ENCODE measurements around the gene BRSK2.

The BRSK2 gene

DNA sequence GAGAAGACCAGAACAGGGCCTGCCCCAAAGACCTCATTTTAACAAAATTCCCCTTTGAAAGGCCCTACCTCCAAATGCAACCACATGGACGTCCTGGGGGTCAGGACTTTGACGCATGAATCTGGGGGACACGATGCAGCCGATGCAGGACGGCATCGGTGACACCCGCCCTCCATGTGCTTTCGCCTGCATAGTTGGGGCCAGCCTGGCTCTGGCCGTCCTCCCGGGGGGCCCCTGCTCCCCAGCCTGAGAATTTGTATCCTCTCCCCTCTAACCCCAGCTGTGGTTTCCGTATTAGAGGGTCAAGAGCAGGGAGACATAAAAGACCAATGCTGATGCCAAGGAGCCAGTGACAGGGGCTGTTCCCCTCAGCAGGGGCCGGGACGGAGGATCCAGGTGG, 18.4 kb upstream of the BRSK2 start:
- no peak overlapping the region for H3K4me3 ChIP-seq (ENCODE audit: low read depth, low read length, poor library complexity, severe bottlenecking)
- no peaks in the 10 kb centered on the region for H3K79me2 ChIP-seq (ENCODE audit: insufficient read depth, low read length)
- no peaks in the 10 kb centered on the region for H3K9me2 ChIP-seq (ENCODE audit: low read depth, low read length)
- no peak overlapping the region for H2AFZ ChIP-seq (ENCODE audit: low read length)
- H3K36me3 ChIP-seq (ENCODE audit: insufficient read depth, low read length), result no peaks in the 10 kb centered on the region; the same call in 1 of the 2 replicates
- H3K27me3 ChIP-seq (ENCODE audit: insufficient read depth, low read length), result 0 out of 2 replicates have a peak, but pooled peaks cover 4% of the 10 kb centered on the region
- H3K9me3 ChIP-seq (ENCODE audit: low read length), result no peaks in the 10 kb centered on the region
- no peak overlapping the region for H3K9ac ChIP-seq (ENCODE audit: low read length)
- H4K20me1 ChIP-seq (ENCODE audit: insufficient read depth, low read length), result no peaks in the 10 kb centered on the region
- no peak overlapping the region for H3K4me2 ChIP-seq (ENCODE audit: low read length)
- H3K27ac ChIP-seq (ENCODE audit: low read depth, low read length, poor library complexity, severe bottlenecking), result no peak overlapping the region
- TF ChIP-seq, protein P1, sequence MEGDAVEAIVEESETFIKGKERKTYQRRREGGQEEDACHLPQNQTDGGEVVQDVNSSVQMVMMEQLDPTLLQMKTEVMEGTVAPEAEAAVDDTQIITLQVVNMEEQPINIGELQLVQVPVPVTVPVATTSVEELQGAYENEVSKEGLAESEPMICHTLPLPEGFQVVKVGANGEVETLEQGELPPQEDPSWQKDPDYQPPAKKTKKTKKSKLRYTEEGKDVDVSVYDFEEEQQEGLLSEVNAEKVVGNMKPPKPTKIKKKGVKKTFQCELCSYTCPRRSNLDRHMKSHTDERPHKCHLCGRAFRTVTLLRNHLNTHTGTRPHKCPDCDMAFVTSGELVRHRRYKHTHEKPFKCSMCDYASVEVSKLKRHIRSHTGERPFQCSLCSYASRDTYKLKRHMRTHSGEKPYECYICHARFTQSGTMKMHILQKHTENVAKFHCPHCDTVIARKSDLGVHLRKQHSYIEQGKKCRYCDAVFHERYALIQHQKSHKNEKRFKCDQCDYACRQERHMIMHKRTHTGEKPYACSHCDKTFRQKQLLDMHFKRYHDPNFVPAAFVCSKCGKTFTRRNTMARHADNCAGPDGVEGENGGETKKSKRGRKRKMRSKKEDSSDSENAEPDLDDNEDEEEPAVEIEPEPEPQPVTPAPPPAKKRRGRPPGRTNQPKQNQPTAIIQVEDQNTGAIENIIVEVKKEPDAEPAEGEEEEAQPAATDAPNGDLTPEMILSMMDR (IDR thresholded peaks at IDR 0.05; ENCODE audit: low read length), result no peak
- TF ChIP-seq EZH2 (IDR thresholded peaks at IDR 0.05; ENCODE audit: borderline replicate concordance, low read length), result no peak
- no peaks in the 10 kb centered on the region for H3K4me1 ChIP-seq (ENCODE audit: insufficient read depth, low read length, severe bottlenecking)
- no peaks in the 10 kb centered on the region for H3F3A ChIP-seq (ENCODE audit: insufficient read depth, low read length)

DNA sequence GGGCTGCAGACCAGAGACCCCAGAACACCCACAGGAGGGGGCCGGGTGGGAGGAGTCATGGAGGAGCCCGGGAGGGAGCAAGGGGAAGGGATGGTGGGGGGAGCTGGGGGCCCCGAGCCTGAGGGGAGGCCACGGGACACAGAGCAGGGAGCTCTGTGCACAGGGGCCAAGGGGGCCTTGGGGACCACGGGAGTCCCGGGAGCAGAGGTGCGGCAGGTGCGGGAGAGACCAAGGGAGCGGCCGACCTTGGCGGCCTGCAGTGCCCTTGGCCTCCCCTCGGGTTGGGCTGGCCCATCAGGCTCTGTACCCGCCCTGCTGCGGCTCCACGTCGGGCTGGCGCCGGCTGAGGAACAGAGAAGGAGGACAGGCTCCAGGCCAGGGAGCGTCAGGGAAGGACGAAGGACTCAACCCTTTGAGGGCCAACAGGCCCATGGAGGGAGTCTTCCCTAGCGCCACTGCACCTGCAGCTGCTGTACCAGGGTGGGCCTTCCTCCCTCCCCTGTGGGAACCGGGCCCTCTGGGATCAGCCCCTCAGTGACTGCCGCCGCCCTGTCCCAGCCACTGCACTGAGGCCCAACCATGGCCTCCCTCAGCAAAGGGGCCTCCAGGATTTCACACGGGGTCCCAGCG, 17.8 kb upstream of the BRSK2 start:
- H2AFZ ChIP-seq (ENCODE audit: low read length), result no peak overlapping the region
- H3K9me3 ChIP-seq (ENCODE audit: low read length), result no peaks in the 10 kb centered on the region
- H3K27me3 ChIP-seq (ENCODE audit: insufficient read depth, low read length), result 0 out of 2 replicates have a peak, but pooled peaks cover 4% of the 10 kb centered on the region
- no peak overlapping the region for H3K4me3 ChIP-seq (ENCODE audit: low read depth, low read length, poor library complexity, severe bottlenecking)
- no peak overlapping the region for H3K4me2 ChIP-seq (ENCODE audit: low read length)
- no peaks in the 10 kb centered on the region for H3F3A ChIP-seq (ENCODE audit: insufficient read depth, low read length)
- no peaks in the 10 kb centered on the region for H3K9me2 ChIP-seq (ENCODE audit: low read depth, low read length)
- no peaks in the 10 kb centered on the region; the same call in 1 of the 2 replicates for H3K36me3 ChIP-seq (ENCODE audit: insufficient read depth, low read length)
- no peaks in the 10 kb centered on the region for H3K79me2 ChIP-seq (ENCODE audit: insufficient read depth, low read length)
- H3K9ac ChIP-seq (ENCODE audit: low read length), result no peak overlapping the region
- TF ChIP-seq, protein P1 (IDR thresholded peaks at IDR 0.05; ENCODE audit: low read length), result no peak
- no peak for TF ChIP-seq EZH2 (IDR thresholded peaks at IDR 0.05; ENCODE audit: borderline replicate concordance, low read length)
- no peaks in the 10 kb centered on the region for H4K20me1 ChIP-seq (ENCODE audit: insufficient read depth, low read length)
- H3K27ac ChIP-seq (ENCODE audit: low read depth, low read length, poor library complexity, severe bottlenecking), result no peak overlapping the region
- no peaks in the 10 kb centered on the region for H3K4me1 ChIP-seq (ENCODE audit: insufficient read depth, low read length, severe bottlenecking)

DNA sequence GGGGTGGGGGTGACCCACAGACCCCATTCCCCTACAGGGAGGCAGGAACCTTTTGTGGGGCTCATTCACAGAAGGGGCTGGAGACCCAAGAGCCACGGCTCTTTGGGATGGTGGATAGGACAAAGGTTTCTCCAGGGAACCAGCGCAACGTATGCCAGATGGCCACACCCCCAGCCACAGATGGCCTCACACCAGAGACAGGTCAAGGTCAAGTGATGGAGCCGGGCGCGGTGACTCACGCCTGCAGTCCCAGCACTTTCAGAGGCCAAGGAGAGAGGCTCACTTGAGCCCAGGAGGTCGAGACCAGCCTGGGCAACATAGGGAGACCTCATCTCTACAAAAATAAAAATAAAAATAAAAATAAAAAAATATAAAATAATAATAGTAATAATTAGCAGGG, 17.1 kb upstream of the BRSK2 start:
- Histone ChIP-seq H3K79me2 (ENCODE audit: insufficient read depth, low read length) (no peaks in the 10 kb centered on the region), H3K9me2 (ENCODE audit: low read depth, low read length) (no peaks in the 10 kb centered on the region), H3K27ac (ENCODE audit: low read depth, low read length, poor library complexity, severe bottlenecking) (no peak overlapping the region), H3K9me3 (ENCODE audit: low read length) (no peaks in the 10 kb centered on the region), H3K36me3 (ENCODE audit: insufficient read depth, low read length) (no peaks in the 10 kb centered on the region; the same call in 1 of the 2 replicates), H3K4me1 (ENCODE audit: insufficient read depth, low read length, severe bottlenecking) (no peaks in the 10 kb centered on the region), H2AFZ (ENCODE audit: low read length) (no peak overlapping the region), H3K9ac (ENCODE audit: low read length) (no peak overlapping the region), H4K20me1 (ENCODE audit: insufficient read depth, low read length) (no peaks in the 10 kb centered on the region), H3K4me2 (ENCODE audit: low read length) (no peak overlapping the region), H3K4me3 (ENCODE audit: low read depth, low read length, poor library complexity, severe bottlenecking) (no peak overlapping the region), H3K27me3 (ENCODE audit: insufficient read depth, low read length) (0 out of 2 replicates have a peak, but pooled peaks cover 2% of the 10 kb centered on the region), H3F3A (ENCODE audit: insufficient read depth, low read length) (no peaks in the 10 kb centered on the region)
- TF ChIP-seq, protein P1 (IDR thresholded peaks at IDR 0.05; ENCODE audit: low read length), result no peak
- TF ChIP-seq EZH2 (IDR thresholded peaks at IDR 0.05; ENCODE audit: borderline replicate concordance, low read length), result no peak
